Erythroblast (primary cell): ENCODE results near the gene SMARCD3.

Experiments used
- GATA1 ChIP-seq: IDR thresholded peaks from 2 replicates; pipeline ENCODE4 v1.6.1; 2011; ENCODE audit warnings: low read depth, mild to moderate bottlenecking, control low read depth, low read length, moderate library complexity
- POLR2A ChIP-seq: IDR thresholded peaks from 2 replicates; pipeline ENCODE4 v1.6.1; 2011; ENCODE audit warnings: mild to moderate bottlenecking, low read length

DNA sequence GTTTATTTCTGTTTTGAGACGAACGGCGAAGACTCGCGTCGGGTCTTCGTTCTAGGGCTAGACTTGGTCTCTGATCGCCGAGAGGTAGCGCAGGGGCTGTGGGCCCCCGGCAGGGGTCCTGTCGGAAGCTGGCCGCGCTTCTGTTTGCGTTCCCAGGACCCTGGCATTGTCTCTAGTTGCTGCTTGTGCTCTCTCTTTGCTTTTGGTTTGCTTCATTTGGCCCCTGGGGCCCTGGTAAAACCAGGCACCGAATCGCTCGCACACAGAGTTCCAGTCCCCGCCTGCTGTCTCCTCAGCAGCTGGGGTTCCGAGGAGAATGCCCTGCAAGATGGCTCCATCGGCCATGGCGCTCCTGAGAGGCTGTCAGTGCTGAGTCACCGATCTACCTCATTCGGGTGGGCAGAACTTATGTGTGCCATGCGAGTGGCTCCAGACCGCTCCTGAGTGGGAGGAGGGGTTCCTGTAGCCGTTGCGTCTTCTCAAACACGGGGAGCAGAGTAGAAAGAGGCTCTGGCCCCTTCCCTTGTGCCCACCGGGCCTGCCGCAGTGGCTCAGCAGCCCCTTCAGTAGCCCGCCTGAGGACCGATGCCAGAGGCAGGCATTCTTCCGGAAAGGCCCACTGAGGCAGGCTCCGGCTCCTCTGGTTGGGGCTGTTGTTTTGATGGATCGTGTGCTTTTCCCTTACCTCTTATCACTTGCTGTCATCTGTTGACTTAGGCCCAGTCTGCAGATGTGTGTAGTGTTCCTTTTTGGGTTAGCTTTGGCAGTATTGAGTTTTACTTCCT lies 15.4 kb downstream of the SMARCD3 start:
- TF ChIP-seq POLR2A (peak; percentile 65), GATA1 (no peak)
